GM19467 (cell line): Measurements from ENCODE around the gene GAB1.

ENCODE experiments used
- ATAC-seq: cut with Tn5 transposase; IDR thresholded peaks from one replicate; pipeline ENCODE4 v1.9.1; 2021; ENCODE audit warnings: mild to moderate bottlenecking, moderate library complexity; ENCODE audit not compliant: unreplicated experiment

Gene GAB1

GRCh38 chr4:143336781-143337599, at the start of gene GAB1:
Gene GAB1 (plus strand): TSS chr4:143336876. CDS start chr4:143337189, 313 bp downstream.
- ATAC-seq = peak; percentile 74

DNA sequence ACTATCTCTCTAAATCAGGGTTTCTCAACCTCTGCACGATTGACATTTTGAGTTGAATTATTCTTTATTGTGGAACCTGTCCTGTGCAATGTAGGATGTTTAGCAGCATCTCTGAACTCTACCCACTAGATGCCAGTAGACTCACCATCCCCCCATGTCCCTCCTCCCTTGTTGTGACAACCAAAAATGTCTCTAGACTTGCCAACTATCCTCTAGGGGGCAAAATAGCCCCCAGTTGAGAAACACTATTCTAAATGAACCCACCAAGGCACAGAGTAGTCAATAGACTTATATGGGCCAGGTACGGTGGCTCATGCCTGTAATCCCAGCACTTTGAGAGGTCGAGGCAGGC, 49.1 kb upstream of the GAB1 start:
- no peak for ATAC-seq

DNA sequence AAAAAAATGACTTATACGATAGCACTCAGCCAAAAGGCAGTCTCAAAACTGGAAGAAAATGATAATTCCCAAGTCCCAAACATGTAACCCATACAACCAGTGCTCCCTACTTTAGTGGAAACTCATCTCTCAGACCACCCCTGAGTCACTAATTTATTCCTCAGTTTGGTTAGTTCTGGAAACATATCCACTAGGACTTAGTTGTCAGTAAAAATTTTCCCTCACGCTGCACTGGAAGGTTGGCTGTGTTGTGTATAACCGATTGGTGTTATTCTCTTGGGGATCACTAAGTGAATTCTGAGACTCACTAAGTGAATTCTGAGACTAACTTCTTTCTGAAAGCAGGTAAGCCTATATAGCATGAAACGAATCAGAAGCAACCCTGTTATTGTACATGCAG, 48.5 kb upstream of the GAB1 start:
- ATAC-seq = no peak

DNA sequence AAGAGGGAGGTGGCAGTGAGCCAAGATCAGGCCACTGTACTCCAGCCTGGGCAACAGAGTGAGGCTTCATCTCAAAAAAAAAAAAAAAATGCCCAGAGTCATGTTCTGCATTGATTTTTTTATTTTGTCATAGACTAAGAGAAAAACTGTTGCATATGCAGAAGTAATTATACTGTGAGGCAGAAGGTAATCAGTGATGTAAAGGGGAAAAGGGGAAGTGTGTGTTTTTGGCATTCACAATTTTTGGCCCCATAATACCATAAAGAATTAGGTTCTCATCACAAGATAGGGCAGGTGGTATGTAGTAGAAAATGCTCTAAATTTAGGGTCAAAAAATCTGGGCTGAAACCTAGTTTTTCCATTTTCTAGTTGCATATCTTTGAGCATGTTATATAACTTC, 47.3 kb upstream of the GAB1 start:
- ATAC-seq = no peak

- ATAC-seq = no peak
Observed at GRCh38 chr4:143291314-143291713, 45.4 kb upstream of the GAB1 start.

DNA sequence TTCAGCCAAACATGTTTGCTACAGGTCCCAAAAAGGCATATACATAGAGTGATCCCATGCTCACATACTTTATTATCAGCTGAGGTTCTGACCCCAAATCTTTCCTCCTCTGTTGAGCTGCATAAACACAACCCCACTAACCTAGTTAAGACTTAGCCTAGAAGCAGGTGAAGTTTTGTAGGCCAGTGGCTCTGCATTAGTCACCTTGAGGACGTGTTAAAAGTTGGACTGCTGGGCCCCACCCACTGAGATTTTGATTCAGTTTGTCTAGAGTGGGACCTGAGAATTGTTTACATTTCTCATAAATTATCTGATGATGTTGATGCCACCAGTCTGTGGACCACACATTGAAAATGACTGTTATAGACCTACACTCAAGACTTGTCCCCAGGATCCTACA, 43.8 kb upstream of the GAB1 start:
- no peak for ATAC-seq

- no peak for ATAC-seq
Observed at GRCh38 chr4:143294310-143294709, 42.4 kb upstream of the GAB1 start.

GRCh38 chr4:143294710-143295275, 41.9 kb upstream of the GAB1 start:
- no peak for ATAC-seq

DNA sequence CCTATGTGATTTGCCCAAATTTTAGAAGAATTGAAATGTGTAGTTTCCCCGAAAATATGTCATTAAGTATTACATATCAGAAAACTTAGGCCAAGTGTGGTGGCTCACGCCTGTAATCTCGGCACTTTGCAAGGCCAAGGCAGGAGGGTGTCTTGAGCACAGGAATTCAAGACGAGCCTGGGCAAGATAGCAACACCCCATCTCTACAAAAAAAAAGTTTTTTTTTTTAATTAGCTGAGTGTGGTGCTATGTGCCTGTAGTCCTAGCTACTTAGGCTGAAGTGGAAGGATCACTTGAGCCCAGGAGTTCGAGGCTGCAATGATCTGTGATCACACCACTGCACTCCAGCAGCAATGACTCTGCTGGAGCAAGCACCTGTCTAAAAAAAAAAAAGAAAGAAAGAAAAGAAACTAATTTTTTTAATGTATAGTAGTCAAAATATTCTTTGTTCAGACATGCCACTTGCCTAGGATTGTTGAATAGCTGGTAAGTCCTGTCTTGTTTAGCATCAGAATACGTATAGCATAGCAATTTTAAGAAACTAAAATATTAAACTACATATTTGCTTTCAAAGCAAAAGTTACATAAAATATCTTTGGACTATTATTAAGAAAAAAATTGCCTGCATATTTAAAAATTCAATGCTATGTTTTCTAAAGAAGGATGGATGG, 40.1 kb upstream of the GAB1 start:
- no peak for ATAC-seq

DNA sequence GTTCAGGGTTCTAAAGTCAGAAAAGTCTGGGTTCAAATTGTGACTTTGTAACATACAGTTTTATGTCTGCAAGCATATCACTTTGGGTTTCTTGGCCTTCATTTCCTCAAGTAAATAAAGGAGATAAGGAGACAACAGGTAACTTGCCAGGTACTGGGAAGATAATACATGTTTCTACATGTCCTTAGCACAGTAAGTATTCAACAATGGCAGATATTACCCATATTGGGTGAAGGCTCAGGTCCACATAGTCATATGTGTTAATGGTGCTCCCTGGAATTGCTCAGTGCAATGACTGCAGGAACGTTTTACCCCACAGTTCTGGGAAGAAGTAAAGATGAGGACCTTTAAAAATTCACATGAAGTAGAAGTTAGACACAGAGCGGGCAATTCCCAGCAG, 35.8 kb upstream of the GAB1 start:
- ATAC-seq = no peak

GRCh38 chr4:143302536-143302935, 34.1 kb upstream of the GAB1 start:
- no peak for ATAC-seq

DNA sequence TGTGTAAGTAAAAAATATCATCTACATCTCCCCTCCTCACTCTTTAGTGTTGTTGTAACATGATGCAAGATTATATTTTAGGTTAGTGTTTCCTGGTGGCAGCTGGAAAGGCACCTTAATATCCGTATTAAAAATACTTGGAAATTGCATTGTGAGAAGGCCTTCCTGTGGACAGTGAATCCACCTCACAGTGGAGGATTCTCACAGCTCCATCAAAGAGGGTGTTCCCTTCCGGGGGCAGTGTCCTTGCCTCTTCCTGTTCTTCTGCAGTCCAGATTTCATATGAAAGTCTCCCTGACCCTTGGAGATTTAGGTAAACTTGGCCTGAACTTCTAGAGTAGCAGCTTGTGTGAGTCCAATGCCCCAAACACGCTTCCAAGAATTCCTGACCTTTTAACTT, 29.9 kb upstream of the GAB1 start:
- ATAC-seq = no peak

GRCh38 chr4:143307531-143307930, 29.1 kb upstream of the GAB1 start:
- no peak for ATAC-seq

- no peak for ATAC-seq
Observed at GRCh38 chr4:143308377-143308776, 28.3 kb upstream of the GAB1 start.

DNA sequence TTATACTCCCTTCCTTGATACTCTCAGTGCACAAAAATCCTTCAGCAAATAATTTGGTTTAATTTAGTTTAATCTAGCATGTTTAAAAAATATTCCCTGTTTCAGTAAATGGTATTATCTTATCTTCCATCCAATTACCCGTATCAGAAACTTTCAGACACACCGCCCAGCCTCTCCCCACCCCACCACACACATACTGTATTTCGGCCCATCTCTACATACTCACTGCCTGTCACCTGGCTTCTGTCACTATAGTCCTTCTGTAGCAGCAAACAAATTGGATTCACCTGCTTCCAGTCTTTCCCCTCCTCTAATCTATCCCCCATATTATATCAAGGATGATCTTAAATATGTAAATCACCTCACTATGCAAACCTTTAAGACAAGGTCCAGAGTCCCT, 24.8 kb upstream of the GAB1 start:
- no peak for ATAC-seq

DNA sequence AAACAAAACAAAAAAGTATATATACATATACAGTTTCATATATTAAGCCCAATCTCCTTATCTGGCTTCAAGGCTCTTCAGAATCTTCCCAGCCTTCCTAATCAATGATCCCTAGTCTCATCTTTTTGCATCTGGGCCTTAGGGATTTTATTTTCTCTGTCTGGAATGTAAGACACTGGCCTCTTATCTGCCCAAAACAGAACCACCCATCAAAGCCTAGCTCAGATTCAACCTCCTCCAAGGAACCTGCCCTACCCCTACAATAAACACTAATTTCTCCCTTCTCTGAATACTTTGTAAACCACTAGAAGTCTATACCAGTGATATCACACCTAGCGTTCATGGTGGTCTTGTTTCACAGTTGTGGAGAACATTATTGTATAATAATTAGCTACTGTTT, 23.2 kb upstream of the GAB1 start:
- ATAC-seq = no peak

DNA sequence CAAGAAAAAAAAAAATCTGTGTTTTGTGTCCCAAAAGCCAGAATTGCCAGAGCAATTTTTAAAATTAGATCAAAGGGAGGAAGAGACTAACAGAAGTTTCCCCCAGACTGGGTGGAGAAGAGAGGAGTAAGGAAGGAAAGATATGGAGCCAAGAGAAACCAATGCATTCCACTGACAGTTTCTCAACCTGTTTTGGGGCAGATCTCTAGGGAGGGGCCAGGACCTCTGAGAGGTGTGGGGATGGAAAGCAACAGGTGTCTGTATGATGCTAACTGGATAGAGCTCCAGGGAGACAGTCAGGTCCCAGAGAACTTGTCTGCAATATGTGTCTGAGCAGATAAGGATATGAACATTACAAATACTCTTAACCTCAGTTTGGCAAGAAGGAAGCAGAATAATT, 22.7 kb upstream of the GAB1 start:
- no peak for ATAC-seq

GRCh38 chr4:143320113-143320512, 16.6 kb upstream of the GAB1 start:
- no peak for ATAC-seq

- ATAC-seq = no peak
Observed at GRCh38 chr4:143326735-143327134, 9.9 kb upstream of the GAB1 start.

DNA sequence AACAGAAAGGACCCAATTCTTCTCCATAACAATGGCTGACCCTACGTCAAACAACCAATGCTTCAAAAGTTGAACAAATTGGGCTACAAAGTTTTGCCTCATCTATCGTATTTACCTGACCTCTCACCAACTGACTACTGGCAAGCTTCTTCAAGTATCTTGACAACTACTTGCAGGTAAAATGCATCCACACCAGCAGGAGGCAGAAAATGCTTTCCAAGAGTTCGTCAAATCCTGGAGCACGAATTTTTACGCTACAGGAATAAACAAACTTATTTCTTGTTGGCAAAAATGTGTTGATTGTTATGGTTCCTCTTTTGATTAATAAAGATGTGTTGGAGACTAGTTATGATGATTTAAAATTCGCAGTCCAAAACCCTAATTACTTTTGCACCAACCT, 6.7 kb upstream of the GAB1 start:
- ATAC-seq = no peak

DNA sequence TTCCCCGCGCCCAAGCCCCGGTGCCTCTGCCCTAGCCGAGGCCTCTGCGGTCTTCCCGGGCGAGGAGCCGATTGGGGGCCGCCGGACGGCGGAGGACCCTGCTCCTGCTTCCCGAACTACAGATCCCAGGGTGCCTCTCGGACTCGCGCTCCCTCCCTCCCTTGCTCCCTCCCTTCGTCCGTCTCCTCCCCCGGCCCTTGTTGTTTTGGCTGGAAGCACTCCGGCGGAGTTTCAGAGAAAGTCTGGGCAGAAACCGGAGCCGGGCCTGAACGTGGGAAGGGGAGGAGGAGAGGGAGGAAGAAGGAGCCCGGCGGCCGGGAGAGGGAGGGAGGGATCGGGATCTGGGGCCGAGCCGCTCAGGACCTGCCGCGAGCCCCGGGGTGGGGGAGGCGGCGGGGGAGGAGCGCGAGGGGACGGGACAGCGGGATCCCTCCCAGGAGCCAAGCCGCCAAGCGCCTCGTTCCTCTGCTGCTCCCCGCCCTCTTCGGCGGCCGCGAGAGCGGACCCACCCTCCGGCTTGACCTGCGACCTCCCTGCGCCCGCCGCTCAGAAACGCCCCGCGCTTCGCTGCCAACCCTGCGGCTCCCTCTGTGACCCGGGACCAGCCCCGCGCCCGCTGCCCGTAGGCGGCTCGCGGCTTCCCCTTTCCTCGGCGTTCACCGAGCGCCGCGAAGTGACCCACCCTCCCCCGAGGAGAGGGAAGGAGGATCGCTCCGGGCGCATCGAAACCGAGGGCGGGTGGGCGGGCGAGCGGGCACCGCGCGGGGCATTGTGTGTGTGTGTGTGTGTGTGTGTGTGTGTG, 496 bp upstream of the GAB1 start:
- peak; percentile 44 for ATAC-seq
